ENCODE results near the gene KLHL5. TPM values are rescaled to one million over a fixed set of nuclear protein-coding genes. Genes with fewer than 3 reads are reported as not detected.

Gene KLHL5
- total RNA-seq, 2 donors from 2014 or later = 34.3 to 44.4 TPM

GRCh38 chr4:39078829-39079228 lies 16.8 kb downstream of the KLHL5 start:
- no peaks in the 10 kb centered on the region for H3K27me3 Mint-ChIP-seq
- H3K4me1 Mint-ChIP-seq = peaks cover 5% of the 10 kb centered on the region
- DNase-seq (no peak), ATAC-seq (no peak)
- H3K4me3 Mint-ChIP-seq = no peak overlapping the region
- peaks cover 14% of the 10 kb centered on the region for H3K36me3 Mint-ChIP-seq (ENCODE audit: low read depth)
- H3K9me3 ChIP-seq (ENCODE audit: control insufficient read depth, low read length, poor library complexity, severe bottlenecking) = no peaks in the 10 kb centered on the region
- no peak overlapping the region for H3K27ac Mint-ChIP-seq

- H3K27me3 Mint-ChIP-seq = no peaks in the 10 kb centered on the region
- H3K27ac Mint-ChIP-seq = no peak overlapping the region
- ATAC-seq (no peak), DNase-seq (no peak)
- peaks cover 5% of the 10 kb centered on the region for H3K4me1 Mint-ChIP-seq
- H3K4me3 Mint-ChIP-seq = no peak overlapping the region
- no peaks in the 10 kb centered on the region for H3K9me3 ChIP-seq (ENCODE audit: control insufficient read depth, low read length, poor library complexity, severe bottlenecking)
- peaks cover 7% of the 10 kb centered on the region for H3K36me3 Mint-ChIP-seq (ENCODE audit: low read depth)
These were observed 21.1 kb downstream of the KLHL5 start for GRCh38 chr4:39083164-39083563.

GRCh38 chr4:39085891-39086290 lies 23.9 kb downstream of the KLHL5 start:
- Mint-ChIP-seq H3K27me3 (no peaks in the 10 kb centered on the region), H3K4me3 (no peak overlapping the region), H3K4me1 (no peaks in the 10 kb centered on the region), H3K27ac (no peak overlapping the region), H3K36me3 (ENCODE audit: low read depth) (peaks cover 4% of the 10 kb centered on the region)
- no peak for ATAC-seq
- no peak for DNase-seq
- H3K9me3 ChIP-seq (ENCODE audit: control insufficient read depth, low read length, poor library complexity, severe bottlenecking) = no peaks in the 10 kb centered on the region

GRCh38 chr4:39096847-39097246 lies 34.8 kb downstream of the KLHL5 start:
- no peak for ATAC-seq
- no peak for DNase-seq
- H3K9me3 ChIP-seq (ENCODE audit: control insufficient read depth, low read length, poor library complexity, severe bottlenecking) = no peaks in the 10 kb centered on the region
- Mint-ChIP-seq H3K4me3 (no peak overlapping the region), H3K27me3 (no peaks in the 10 kb centered on the region), H3K27ac (no peak overlapping the region), H3K36me3 (ENCODE audit: low read depth) (peaks cover 12% of the 10 kb centered on the region), H3K4me1 (peaks cover 10% of the 10 kb centered on the region)

- peaks cover 10% of the 10 kb centered on the region for H3K4me1 Mint-ChIP-seq
- no peak overlapping the region for H3K27ac Mint-ChIP-seq
- DNase-seq (no peak), ATAC-seq (no peak)
- no peaks in the 10 kb centered on the region for H3K9me3 ChIP-seq (ENCODE audit: control insufficient read depth, low read length, poor library complexity, severe bottlenecking)
- H3K27me3 Mint-ChIP-seq = no peaks in the 10 kb centered on the region
- peaks cover 12% of the 10 kb centered on the region for H3K36me3 Mint-ChIP-seq (ENCODE audit: low read depth)
- no peak overlapping the region for H3K4me3 Mint-ChIP-seq
These were observed 35.3 kb downstream of the KLHL5 start for GRCh38 chr4:39097290-39097689.

- Mint-ChIP-seq H3K36me3 (ENCODE audit: low read depth) (peaks cover 20% of the 10 kb centered on the region), H3K27ac (peak overlapping the region; percentile 61), H3K27me3 (no peaks in the 10 kb centered on the region), H3K4me1 (peaks cover 13% of the 10 kb centered on the region), H3K4me3 (no peak overlapping the region)
- ATAC-seq (no peak), DNase-seq (no peak)
- no peaks in the 10 kb centered on the region for H3K9me3 ChIP-seq (ENCODE audit: control insufficient read depth, low read length, poor library complexity, severe bottlenecking)
These were observed 40.3 kb downstream of the KLHL5 start for GRCh38 chr4:39102297-39102696.

GRCh38 chr4:39103291-39103690 lies 41.3 kb downstream of the KLHL5 start:
- Mint-ChIP-seq H3K4me3 (no peak overlapping the region), H3K36me3 (ENCODE audit: low read depth) (peaks cover 20% of the 10 kb centered on the region), H3K27ac (no peak overlapping the region), H3K4me1 (peaks cover 13% of the 10 kb centered on the region), H3K27me3 (no peaks in the 10 kb centered on the region)
- no peaks in the 10 kb centered on the region for H3K9me3 ChIP-seq (ENCODE audit: control insufficient read depth, low read length, poor library complexity, severe bottlenecking)
- no peak for DNase-seq
- no peak for ATAC-seq

GRCh38 chr4:39104255-39104654 lies 42.2 kb downstream of the KLHL5 start:
- H3K36me3 Mint-ChIP-seq (ENCODE audit: low read depth) = peaks cover 20% of the 10 kb centered on the region
- peaks cover 12% of the 10 kb centered on the region for H3K4me1 Mint-ChIP-seq
- no peak overlapping the region for H3K4me3 Mint-ChIP-seq
- ATAC-seq (no peak), DNase-seq (no peak)
- no peaks in the 10 kb centered on the region for H3K27me3 Mint-ChIP-seq
- H3K9me3 ChIP-seq (ENCODE audit: control insufficient read depth, low read length, poor library complexity, severe bottlenecking) = no peaks in the 10 kb centered on the region
- no peak overlapping the region for H3K27ac Mint-ChIP-seq

- H3K27ac Mint-ChIP-seq = no peak overlapping the region
- H3K27me3 Mint-ChIP-seq = no peaks in the 10 kb centered on the region
- H3K36me3 Mint-ChIP-seq (ENCODE audit: low read depth) = peaks cover 16% of the 10 kb centered on the region
- peaks cover 9% of the 10 kb centered on the region for H3K4me1 Mint-ChIP-seq
- DNase-seq (no peak), ATAC-seq (no peak)
- no peaks in the 10 kb centered on the region for H3K9me3 ChIP-seq (ENCODE audit: control insufficient read depth, low read length, poor library complexity, severe bottlenecking)
- no peak overlapping the region for H3K4me3 Mint-ChIP-seq
These were observed 44.0 kb downstream of the KLHL5 start for GRCh38 chr4:39106011-39106410.

GRCh38 chr4:39114436-39114835 lies 52.4 kb downstream of the KLHL5 start:
- Mint-ChIP-seq H3K27ac (no peak overlapping the region), H3K36me3 (ENCODE audit: low read depth) (peaks cover 19% of the 10 kb centered on the region), H3K4me3 (no peak overlapping the region), H3K4me1 (peaks cover 21% of the 10 kb centered on the region), H3K27me3 (no peaks in the 10 kb centered on the region)
- no peaks in the 10 kb centered on the region for H3K9me3 ChIP-seq (ENCODE audit: control insufficient read depth, low read length, poor library complexity, severe bottlenecking)
- ATAC-seq (no peak), DNase-seq (no peak)

GRCh38 chr4:39118034-39118658 lies 56.1 kb downstream of the KLHL5 start:
- H3K9me3 ChIP-seq (ENCODE audit: control insufficient read depth, low read length, poor library complexity, severe bottlenecking) = no peaks in the 10 kb centered on the region
- Mint-ChIP-seq H3K27me3 (no peaks in the 10 kb centered on the region), H3K4me1 (peaks cover 23% of the 10 kb centered on the region), H3K4me3 (peak overlapping the region; percentile 42), H3K27ac (peak overlapping the region; percentile 91), H3K36me3 (ENCODE audit: low read depth) (peaks cover 17% of the 10 kb centered on the region)
- no peak for DNase-seq
- ATAC-seq = no peak

- Mint-ChIP-seq H3K27me3 (no peaks in the 10 kb centered on the region), H3K4me3 (no peak overlapping the region), H3K36me3 (ENCODE audit: low read depth) (peaks cover 5% of the 10 kb centered on the region), H3K4me1 (peaks cover 20% of the 10 kb centered on the region), H3K27ac (no peak overlapping the region)
- DNase-seq (no peak), ATAC-seq (no peak)
- no peaks in the 10 kb centered on the region for H3K9me3 ChIP-seq (ENCODE audit: control insufficient read depth, low read length, poor library complexity, severe bottlenecking)
These were observed 58.4 kb downstream of the KLHL5 start for GRCh38 chr4:39120418-39120817.

- peak overlapping the region; percentile 13 for H3K4me3 Mint-ChIP-seq
- ATAC-seq = peak; percentile 32
- H3K9me3 ChIP-seq (ENCODE audit: control insufficient read depth, low read length, poor library complexity, severe bottlenecking) = no peaks in the 10 kb centered on the region
These were observed 63.0 kb downstream of the KLHL5 start for GRCh38 chr4:39124885-39125599.

GRCh38 chr4:39125600-39125985 lies 63.6 kb downstream of the KLHL5 start:
- DNase-seq (no peak), ATAC-seq (no peak)
- no peak overlapping the region for H3K27ac Mint-ChIP-seq
- H3K36me3 Mint-ChIP-seq (ENCODE audit: low read depth) = peaks cover 2% of the 10 kb centered on the region
- no peaks in the 10 kb centered on the region for H3K27me3 Mint-ChIP-seq
- peaks cover 7% of the 10 kb centered on the region for H3K4me1 Mint-ChIP-seq
- H3K4me3 Mint-ChIP-seq = peak overlapping the region; percentile 13
- H3K9me3 ChIP-seq (ENCODE audit: control insufficient read depth, low read length, poor library complexity, severe bottlenecking) = no peaks in the 10 kb centered on the region

More at GRCh38 chr4:39124885-39125599, 63.0 kb downstream of the KLHL5 start:
- Mint-ChIP-seq H3K4me1 (peaks cover 8% of the 10 kb centered on the region), H3K27ac (no peak overlapping the region), H3K27me3 (no peaks in the 10 kb centered on the region), H3K36me3 (ENCODE audit: low read depth) (peaks cover 2% of the 10 kb centered on the region)
- DNase-seq = no peak

Data from T-helper 17 cell (primary cell).